ENCODE data around the gene FUBP3.

FUBP3 gene

GRCh38 chr9:130662099-130662969, 83.0 kb downstream of the FUBP3 start:
- no peak for DNase-seq (ENCODE audit: low spot score)

- no peak for DNase-seq (ENCODE audit: low spot score)
Measured at GRCh38 chr9:130662970-130663257, 83.5 kb downstream of the FUBP3 start.

- no peak for DNase-seq (ENCODE audit: low spot score)
Measured at GRCh38 chr9:130663258-130663976, 84.0 kb downstream of the FUBP3 start.

- no peak for DNase-seq (ENCODE audit: low spot score)
Measured at GRCh38 chr9:130663977-130664250, 84.5 kb downstream of the FUBP3 start.

GRCh38 chr9:130664251-130665028, 85.1 kb downstream of the FUBP3 start, which contains the start of gene PRDM12:
Gene PRDM12 (plus strand): TSS chr9:130664594. CDS start chr9:130664654, 60 bp downstream.
- no peak for DNase-seq (ENCODE audit: low spot score)

- no peak for DNase-seq (ENCODE audit: low spot score)
Measured at GRCh38 chr9:130665029-130665430, 85.7 kb downstream of the FUBP3 start.

GRCh38 chr9:130665431-130666392, 86.3 kb downstream of the FUBP3 start:
- no peak for DNase-seq (ENCODE audit: low spot score)

GRCh38 chr9:130666393-130667119, 87.2 kb downstream of the FUBP3 start:
- DNase-seq (ENCODE audit: low spot score) = no peak

GRCh38 chr9:130667120-130667435, 87.7 kb downstream of the FUBP3 start:
- DNase-seq (ENCODE audit: low spot score) = peak; percentile 64

- no peak for DNase-seq (ENCODE audit: low spot score)
Measured at GRCh38 chr9:130668196-130668595, 88.8 kb downstream of the FUBP3 start.

- DNase-seq (ENCODE audit: low spot score) = no peak
Measured at GRCh38 chr9:130668659-130669058, 89.3 kb downstream of the FUBP3 start.

- no peak for DNase-seq (ENCODE audit: low spot score)
Measured at GRCh38 chr9:130669965-130670364, 90.6 kb downstream of the FUBP3 start.

- no peak for DNase-seq (ENCODE audit: low spot score)
Measured at GRCh38 chr9:130670644-130671043, 91.3 kb downstream of the FUBP3 start.

- DNase-seq (ENCODE audit: low spot score) = no peak
Measured at GRCh38 chr9:130672466-130672865, 93.1 kb downstream of the FUBP3 start.

- no peak for DNase-seq (ENCODE audit: low spot score)
Measured at GRCh38 chr9:130672933-130673615, 93.7 kb downstream of the FUBP3 start.

GRCh38 chr9:130675396-130675795, 96.0 kb downstream of the FUBP3 start:
- no peak for DNase-seq (ENCODE audit: low spot score)

- DNase-seq (ENCODE audit: low spot score) = no peak
Measured at GRCh38 chr9:130677252-130677651, 97.9 kb downstream of the FUBP3 start.

GRCh38 chr9:130680836-130681768, 101.7 kb downstream of the FUBP3 start:
- peak; percentile 99 for DNase-seq (ENCODE audit: low spot score)

GRCh38 chr9:130681769-130682420, 102.5 kb downstream of the FUBP3 start:
- peak; percentile 70 for DNase-seq (ENCODE audit: low spot score)
